Stimulated activated CD4-positive, alpha-beta T cell treated with anti-CD3 and anti-CD28 coated beads, Interleukin-12 subunit alpha, Interleukin-12 subunit beta, amount 100 ng/mL, for 4 hours (primary cell): ENCODE results near the gene ADSS1.
"Not testable (repeated sequence)": the region's sequence is repeated elsewhere in the genome, so short reads cannot be mapped to it uniquely, and the experiment has no call there.

Experiments used
- DNase-seq: peaks from one replicate; pipeline ENCODE4 v3.0.0-alpha.2; 2020

The ADSS1 gene

GRCh38 chr14:104718147-104718546 lies 5.9 kb upstream of the ADSS1 start:
- no peak for DNase-seq

DNA sequence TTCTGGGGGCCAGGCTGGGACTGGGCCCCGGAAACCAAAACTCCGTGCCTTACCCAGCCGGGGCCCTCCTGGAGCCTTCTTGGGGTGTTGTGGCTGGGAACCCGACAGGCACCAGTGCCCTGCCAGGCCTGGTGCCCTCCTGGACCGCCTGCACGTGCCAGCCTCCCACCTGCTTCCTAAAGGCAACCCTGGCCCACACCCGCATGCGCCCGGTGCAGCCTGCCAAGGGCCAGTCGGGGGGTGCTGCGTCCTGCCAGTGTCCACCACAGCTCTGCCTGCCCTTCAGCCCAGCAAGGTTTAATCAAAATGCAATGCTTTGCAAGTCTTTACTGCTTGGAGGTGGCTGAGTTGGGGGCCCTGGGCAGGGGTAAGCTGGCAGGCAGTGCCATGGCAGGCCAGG lies 5.2 kb upstream of the ADSS1 start:
- DNase-seq = no peak

- DNase-seq = no peak
Measured at GRCh38 chr14:104719343-104719742, 4.7 kb upstream of the ADSS1 start.

- no peak for DNase-seq
Measured at GRCh38 chr14:104721505-104722431, 2.3 kb upstream of the ADSS1 start.

- no peak for DNase-seq
Measured at GRCh38 chr14:104722938-104723650, 935 bp upstream of the ADSS1 start.

DNA sequence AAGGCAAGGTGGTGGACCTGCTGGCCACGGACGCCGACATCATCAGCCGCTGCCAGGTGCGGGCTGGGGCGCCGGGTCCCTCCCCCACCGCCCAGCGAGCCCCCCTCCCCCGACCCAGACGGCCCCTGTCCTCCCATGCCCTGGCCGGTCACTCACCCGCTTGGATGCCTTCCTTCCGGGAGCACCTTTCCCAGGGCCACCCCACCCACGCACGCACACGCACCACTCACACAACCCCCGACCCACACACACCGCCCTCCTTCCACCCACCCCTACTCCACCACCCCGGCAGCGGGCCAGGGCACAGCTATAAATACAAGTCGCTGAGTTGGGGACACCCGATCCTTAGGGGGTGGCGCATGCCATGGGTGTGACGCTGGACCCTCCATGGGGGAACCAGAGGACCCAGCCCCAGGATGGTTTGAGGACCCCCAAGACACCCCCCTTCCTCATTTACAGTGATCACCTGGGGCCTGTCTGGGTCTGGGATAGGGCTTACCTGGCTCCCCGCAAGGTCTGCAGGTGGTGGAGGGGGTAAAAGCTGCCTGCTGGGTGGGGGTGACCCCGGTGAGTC lies 465 bp downstream of the ADSS1 start:
- DNase-seq = no peak

GRCh38 chr14:104724981-104725771 lies 1.1 kb downstream of the ADSS1 start:
- no peak for DNase-seq

- no peak for DNase-seq
Measured at GRCh38 chr14:104725772-104726548, 1.9 kb downstream of the ADSS1 start.

DNA sequence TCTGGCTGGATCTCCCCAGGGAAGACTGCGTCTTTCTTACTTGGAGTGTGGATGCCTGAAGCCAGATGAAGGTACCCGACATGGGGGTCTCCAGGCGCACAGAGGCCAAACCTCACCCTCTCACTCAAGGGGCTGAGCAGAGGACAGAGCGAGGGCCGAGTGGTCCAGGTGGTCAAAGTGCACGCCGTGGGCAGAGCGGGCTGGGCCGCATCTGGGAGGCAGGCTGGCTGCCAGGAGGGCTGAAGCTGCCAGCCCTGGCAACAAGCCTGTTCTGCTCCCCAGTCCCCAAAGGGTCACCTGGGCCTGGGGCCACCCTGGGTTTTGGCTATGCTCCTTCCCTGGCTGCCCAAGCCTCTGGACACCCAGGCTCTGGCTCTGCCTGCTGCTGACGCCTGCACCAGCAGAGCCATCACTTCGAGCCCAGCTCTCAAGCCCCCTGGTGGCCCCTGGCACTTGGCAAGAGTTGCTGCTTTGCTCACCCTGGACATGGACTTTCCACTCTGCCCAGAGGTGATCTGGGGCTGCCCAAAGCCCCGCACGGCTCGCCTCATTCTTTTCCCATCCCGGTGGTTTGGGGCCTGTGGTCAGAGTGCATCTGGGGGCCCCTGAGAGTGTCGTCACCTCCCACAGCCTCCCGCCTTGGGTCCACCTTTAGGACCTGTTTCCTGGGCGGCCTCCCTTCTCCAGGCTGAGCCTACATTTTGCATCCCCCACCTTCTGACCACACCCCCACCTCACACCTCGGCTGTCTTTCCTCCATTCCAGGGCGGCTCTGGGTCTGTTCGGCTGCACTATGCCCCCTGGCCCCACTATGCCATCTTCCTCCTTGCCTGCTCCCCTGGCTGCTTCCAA lies 2.8 kb downstream of the ADSS1 start:
- DNase-seq = no peak

- DNase-seq = no peak
Measured at GRCh38 chr14:104728631-104729030, 4.6 kb downstream of the ADSS1 start.

GRCh38 chr14:104729176-104729834 lies 5.3 kb downstream of the ADSS1 start:
- DNase-seq = not testable (repeated sequence)

GRCh38 chr14:104729835-104730181 lies 5.8 kb downstream of the ADSS1 start:
- no peak for DNase-seq

- no peak for DNase-seq
Measured at GRCh38 chr14:104730487-104730886, 6.5 kb downstream of the ADSS1 start.

DNA sequence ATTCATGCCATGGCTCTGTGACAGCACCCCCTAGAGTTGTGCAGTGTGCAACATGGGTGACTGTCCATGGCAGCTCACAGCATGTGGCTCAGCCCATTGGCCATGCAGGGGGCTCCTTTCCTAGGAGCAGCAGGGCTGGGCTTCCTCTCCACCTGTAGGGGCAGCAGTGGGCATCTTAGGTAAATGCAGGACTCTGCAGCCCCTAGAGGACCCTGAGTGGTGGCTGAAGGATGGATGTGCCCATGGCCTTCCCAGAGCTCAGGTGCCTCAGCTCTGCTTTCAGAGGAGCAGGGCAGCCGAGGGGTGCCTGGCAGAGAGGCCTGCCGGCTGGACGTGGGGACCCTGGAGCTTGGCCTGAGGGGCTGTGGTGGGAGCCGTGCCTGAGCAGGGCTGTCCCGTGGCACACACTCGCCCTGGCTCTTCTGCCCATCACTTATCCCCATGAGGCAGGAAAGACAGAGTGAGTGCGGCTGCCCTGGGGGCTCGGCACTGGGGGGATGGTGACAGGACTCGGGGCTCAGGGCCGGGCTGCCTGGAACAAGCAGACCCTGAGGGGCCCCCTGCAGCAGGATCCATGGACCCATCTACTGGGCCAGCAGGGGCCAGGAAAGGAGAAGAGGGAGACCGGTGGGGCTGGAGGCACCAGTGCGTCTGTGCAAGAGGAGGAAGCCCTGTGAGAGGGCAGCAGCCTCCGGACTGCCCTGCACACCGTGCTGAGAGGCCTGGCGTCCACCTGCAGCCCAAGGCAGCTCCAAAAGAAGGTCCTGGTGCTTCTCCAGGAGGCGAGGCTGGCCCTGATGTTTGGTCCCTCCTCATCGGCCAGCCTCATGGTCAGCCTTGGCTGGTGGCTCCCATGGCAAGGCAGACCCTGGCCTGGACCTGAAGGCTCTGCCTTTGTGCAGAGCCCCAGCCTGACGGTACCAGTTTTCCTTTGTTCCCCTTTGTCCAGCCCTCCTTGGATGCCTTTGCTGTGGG lies 7.6 kb downstream of the ADSS1 start:
- DNase-seq = no peak

- DNase-seq = no peak
Measured at GRCh38 chr14:104732355-104732804, 8.4 kb downstream of the ADSS1 start.

GRCh38 chr14:104732931-104733681 lies 9.1 kb downstream of the ADSS1 start:
- DNase-seq = no peak

GRCh38 chr14:104734051-104734587 lies 10.1 kb downstream of the ADSS1 start:
- DNase-seq = no peak

DNA sequence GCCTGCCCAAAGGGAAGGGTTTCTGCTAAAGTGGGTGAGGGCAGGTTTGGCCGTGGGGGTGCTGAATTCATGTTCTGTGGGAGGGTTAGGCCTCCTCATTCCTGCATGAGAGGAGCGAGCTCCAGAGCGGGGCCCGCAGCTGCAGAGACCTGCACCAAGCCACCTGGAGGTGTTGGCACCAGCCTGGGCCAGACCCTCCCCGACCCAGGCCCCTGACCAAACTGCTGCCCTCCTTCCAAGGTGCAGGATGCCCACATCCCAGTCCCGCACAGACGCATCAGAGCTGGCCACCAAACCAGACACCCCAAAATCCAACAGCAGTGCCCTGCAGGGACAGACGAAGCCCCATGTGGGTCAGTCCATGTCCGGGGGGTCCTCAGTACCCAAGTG lies 10.6 kb downstream of the ADSS1 start:
- no peak for DNase-seq
